A673 (cell line): Measurements from ENCODE around the gene NR5A1. TPM values are rescaled to one million over a fixed set of nuclear protein-coding genes. Genes with fewer than 3 reads are reported as not detected.

Experiments used
- BruUV-seq: library from RNA; stranded (reverse); fragments of 400-500 nt; replicated peaks from 2 replicates; lab custom pipeline; 2021; lab: Mats Ljungman, UMichigan
- CTCF ChIA-PET: fragments of 300-600 bp; sonication (Branson Sonifier 250); formaldehyde crosslinking; loops from one replicate; lab custom pipeline; 2022; ENCODE audit warnings: antibody characterized with exemption; lab: Charles Lee
- POLR2A ChIA-PET: fragments of 300-600 bp; sonication (Branson Sonifier 250); formaldehyde crosslinking; loops from one replicate; lab custom pipeline; 2022; ENCODE audit warnings: antibody characterized with exemption; ENCODE audit not compliant: low non-redundant PET; lab: Charles Lee
- DNase-seq: peaks from one replicate; pipeline ENCODE4 v3.0.0-alpha.2; 2015; ENCODE audit warnings: low spot score
- H3K27ac ChIP-seq: fragments of 200-600 bp; sonication (generic); 2 replicates; pipeline ENCODE4 v1.5.1; 2016; ENCODE audit warnings: mixed run types, low read depth, mild to moderate bottlenecking, mixed read lengths, antibody characterized with exemption, low read length; ENCODE audit not compliant: poor library complexity, severe bottlenecking
- H3K27me3 ChIP-seq: fragments of 200-600 bp; sonication (generic); replicated peaks from 2 replicates; pipeline ENCODE4 v1.6.1; 2017; ENCODE audit warnings: mixed run types, low read depth, mild to moderate bottlenecking, mixed read lengths, antibody characterized with exemption, low read length; ENCODE audit not compliant: insufficient read depth, poor library complexity
- H3K36me3 ChIP-seq: fragments of 200-600 bp; sonication (generic); 2 replicates; pipeline ENCODE4 v1.6.1; 2016; ENCODE audit warnings: mixed run types, mild to moderate bottlenecking, mixed read lengths, antibody characterized with exemption, low read length; ENCODE audit not compliant: insufficient read depth, poor library complexity, severe bottlenecking
- H3K4me1 ChIP-seq: fragments of 200-600 bp; sonication (generic); 2 replicates; pipeline ENCODE4 v1.6.1; 2017; ENCODE audit warnings: mixed run types, mild to moderate bottlenecking, mixed read lengths, antibody characterized with exemption, low read length; ENCODE audit not compliant: insufficient read depth, poor library complexity, severe bottlenecking
- H3K4me3 ChIP-seq: fragments of 200-600 bp; sonication (generic); 2 replicates; pipeline ENCODE4 v1.5.1; 2016; ENCODE audit warnings: low read depth, mixed run types, mild to moderate bottlenecking, mixed read lengths, low read length; ENCODE audit not compliant: poor library complexity, severe bottlenecking
- H3K9me3 ChIP-seq: fragments of 200-600 bp; sonication (generic); 2 replicates; pipeline ENCODE4 v1.6.1; 2016; ENCODE audit warnings: mixed run types, low read depth, mild to moderate bottlenecking, mixed read lengths, antibody characterized with exemption, low read length; ENCODE audit not compliant: poor library complexity, severe bottlenecking
- CTCF ChIP-seq: fragments of 300-800, 200-600 bp; sonication (generic); conservative IDR thresholded peaks from 2 replicates; pipeline ENCODE4 v1.5.1; 2017; ENCODE audit warnings: low read depth, mild to moderate bottlenecking, antibody characterized with exemption, low read length, moderate library complexity, mixed read lengths
- EZH2 ChIP-seq: fragments of 200-600 bp; sonication (generic); IDR thresholded peaks from 2 replicates; pipeline ENCODE4 v1.6.1; 2017; ENCODE audit warnings: borderline replicate concordance, low read depth, mild to moderate bottlenecking, mixed read lengths, antibody characterized with exemption, low read length; ENCODE audit not compliant: poor library complexity, severe bottlenecking
- intact Hi-C: fragments of 100-400 bp; cut with micrococcal nuclease; formaldehyde crosslinking; loops from one replicate; pipeline ENCODE4 v1.10.0; 2022; ENCODE audit not compliant: unreplicated experiment
- total RNA-seq: library from RNA; stranded (reverse); gene quantifications from 2 replicates; pipeline ENCODE4 v1.2.3, GENCODE V29; 2021

The NR5A1 gene
- total RNA-seq, 1 experiment from 2014 or later, result not detected

GRCh38 chr9:124474151-124474550 lies 33.0 kb downstream of the NR5A1 start:
- H3K27ac ChIP-seq, result no peak overlapping the region
- no peaks in the 10 kb centered on the region for H3K9me3 ChIP-seq
- intact Hi-C loops, result no loop called here
- CTCF ChIA-PET, result no interaction called here
- H3K4me1 ChIP-seq, result peaks cover 19% of the 10 kb centered on the region
- no peaks in the 10 kb centered on the region for H3K27me3 ChIP-seq
- no peak for DNase-seq
- POLR2A ChIA-PET, result no interaction called here
- H3K36me3 ChIP-seq, result no peaks in the 10 kb centered on the region
- TF ChIP-seq CTCF (no peak), EZH2 (no peak)
- H3K4me3 ChIP-seq, result no peak overlapping the region
- no TSS peak for BruUV-seq

GRCh38 chr9:124473310-124473709 lies 33.9 kb downstream of the NR5A1 start:
- Histone ChIP-seq H3K27ac (no peak overlapping the region), H3K4me3 (no peak overlapping the region), H3K9me3 (no peaks in the 10 kb centered on the region), H3K4me1 (peaks cover 19% of the 10 kb centered on the region), H3K27me3 (no peaks in the 10 kb centered on the region), H3K36me3 (no peaks in the 10 kb centered on the region)
- no peak for DNase-seq
- ChIA-PET CTCF (interaction anchor here (0.5 kb wide), 1 partner anchor 63 kb away, joined by 4 read pairs; no protein-coding TSS in a partner anchor), POLR2A (no interaction called here)
- intact Hi-C loops, result no loop called here
- TF ChIP-seq EZH2 (no peak), CTCF (no peak)
- BruUV-seq, result no TSS peak

GRCh38 chr9:124472770-124473169 lies 34.4 kb downstream of the NR5A1 start:
- DNase-seq, result no peak
- TF ChIP-seq EZH2 (no peak), CTCF (no peak)
- H3K36me3 ChIP-seq, result no peaks in the 10 kb centered on the region
- ChIA-PET CTCF (no interaction called here), POLR2A (no interaction called here)
- no peaks in the 10 kb centered on the region for H3K27me3 ChIP-seq
- intact Hi-C loops, result no loop called here
- peaks cover 19% of the 10 kb centered on the region for H3K4me1 ChIP-seq
- no peaks in the 10 kb centered on the region for H3K9me3 ChIP-seq
- H3K27ac ChIP-seq, result no peak overlapping the region
- BruUV-seq, result no TSS peak
- H3K4me3 ChIP-seq, result no peak overlapping the region
